ENCODE measurements around the gene GPR35. TPM values are rescaled to one million over a fixed set of nuclear protein-coding genes. Genes with fewer than 3 reads are reported as not detected.

GPR35 gene
- total RNA-seq, 2 donors from 2014 or later = 0.55 to 0.71 TPM

DNA sequence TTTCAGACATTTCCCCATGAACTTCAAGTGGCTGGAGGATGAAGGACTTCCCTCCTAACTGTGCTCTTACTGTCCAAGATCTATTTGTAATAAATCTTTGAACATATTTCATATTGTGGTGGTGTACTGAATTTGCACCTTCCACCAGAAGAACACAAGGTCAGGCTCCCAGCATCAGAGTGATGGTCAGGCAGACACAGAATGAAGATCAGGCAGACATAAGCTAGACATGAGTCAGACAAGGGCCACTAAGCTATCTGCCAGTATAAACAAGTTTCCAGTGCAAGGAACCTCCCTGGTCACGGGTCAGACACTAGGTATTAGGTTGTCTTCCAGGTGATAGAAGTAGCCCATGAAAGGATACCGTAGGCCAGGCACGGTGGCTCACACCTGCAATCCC is 37.4 kb downstream of the GPR35 start:
- Histone ChIP-seq H3K27me3 (ENCODE audit: control insufficient read depth, insufficient read depth, low read length, poor library complexity, severe bottlenecking) (no peaks in the 10 kb centered on the region), H3K9ac (ENCODE audit: extremely low read depth, low read length, poor library complexity, severe bottlenecking) (no peak overlapping the region), H3K36me3 (ENCODE audit: control insufficient read depth, insufficient read depth, low read length) (no peaks in the 10 kb centered on the region), H3K9me3 (ENCODE audit: control insufficient read depth, low read length) (peaks cover 51% of the 10 kb centered on the region), H3K27ac (ENCODE audit: low read depth, low read length) (no peak overlapping the region), H3K4me1 (ENCODE audit: control insufficient read depth, insufficient read depth, low read length) (no peaks in the 10 kb centered on the region), H3K4me3 (ENCODE audit: low read length) (no peak overlapping the region)
- DNase-seq = peak; percentile 9
- Mint-ChIP-seq H3K27me3 (ENCODE audit: insufficient read depth) (peaks cover 23% of the 10 kb centered on the region), H3K36me3 (ENCODE audit: low read depth) (peaks cover 8% of the 10 kb centered on the region), H3K27ac (no peak overlapping the region), H3K4me1 (no peaks in the 10 kb centered on the region), H3K4me3 (no peak overlapping the region), H3K9me3 (peaks cover 27% of the 10 kb centered on the region)
- WGBS, 2 experiments (ENCODE audit: insufficient coverage in 1 of 2, insufficient read length in 1 of 2) = 79 to 93% methylated on average over 3 of the region's 3 CpGs
- TF ChIP-seq, protein P1, sequence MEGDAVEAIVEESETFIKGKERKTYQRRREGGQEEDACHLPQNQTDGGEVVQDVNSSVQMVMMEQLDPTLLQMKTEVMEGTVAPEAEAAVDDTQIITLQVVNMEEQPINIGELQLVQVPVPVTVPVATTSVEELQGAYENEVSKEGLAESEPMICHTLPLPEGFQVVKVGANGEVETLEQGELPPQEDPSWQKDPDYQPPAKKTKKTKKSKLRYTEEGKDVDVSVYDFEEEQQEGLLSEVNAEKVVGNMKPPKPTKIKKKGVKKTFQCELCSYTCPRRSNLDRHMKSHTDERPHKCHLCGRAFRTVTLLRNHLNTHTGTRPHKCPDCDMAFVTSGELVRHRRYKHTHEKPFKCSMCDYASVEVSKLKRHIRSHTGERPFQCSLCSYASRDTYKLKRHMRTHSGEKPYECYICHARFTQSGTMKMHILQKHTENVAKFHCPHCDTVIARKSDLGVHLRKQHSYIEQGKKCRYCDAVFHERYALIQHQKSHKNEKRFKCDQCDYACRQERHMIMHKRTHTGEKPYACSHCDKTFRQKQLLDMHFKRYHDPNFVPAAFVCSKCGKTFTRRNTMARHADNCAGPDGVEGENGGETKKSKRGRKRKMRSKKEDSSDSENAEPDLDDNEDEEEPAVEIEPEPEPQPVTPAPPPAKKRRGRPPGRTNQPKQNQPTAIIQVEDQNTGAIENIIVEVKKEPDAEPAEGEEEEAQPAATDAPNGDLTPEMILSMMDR (conservative IDR thresholded peaks at IDR 0.05) = no peak

DNA sequence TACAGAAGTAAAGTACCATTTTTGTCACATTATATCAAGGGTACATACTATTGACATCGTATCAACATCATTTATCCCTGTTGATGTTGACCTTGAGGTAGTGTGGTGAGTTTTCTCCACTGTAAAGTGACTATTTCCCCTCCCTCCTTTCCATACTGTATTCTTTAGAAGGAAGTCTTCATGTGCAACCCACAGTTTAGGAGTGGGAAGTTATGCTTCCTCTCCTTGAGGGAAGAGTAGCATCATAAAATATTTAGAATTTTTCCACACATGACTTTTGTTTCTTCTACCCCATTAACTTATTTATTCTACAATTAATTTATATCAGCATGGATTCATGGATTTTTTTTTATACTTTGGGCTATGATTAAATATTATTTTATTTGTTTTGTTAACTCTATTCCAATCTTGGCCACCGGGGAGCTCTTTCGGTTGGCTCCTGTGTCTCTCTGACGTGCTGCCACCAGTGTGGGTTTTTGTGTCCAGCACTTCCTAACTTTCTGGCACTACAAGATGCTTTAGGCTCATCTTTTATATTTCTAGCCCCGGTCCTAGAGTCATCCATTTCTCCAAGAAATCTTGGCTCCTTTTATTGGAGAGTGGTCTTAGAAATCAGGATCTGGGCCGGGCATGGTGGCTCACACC is 38.4 kb downstream of the GPR35 start:
- DNase-seq = peak; percentile 5
- Mint-ChIP-seq H3K36me3 (ENCODE audit: low read depth) (peaks cover 8% of the 10 kb centered on the region), H3K4me1 (peaks cover 6% of the 10 kb centered on the region), H3K4me3 (no peak overlapping the region), H3K27me3 (ENCODE audit: insufficient read depth) (peaks cover 20% of the 10 kb centered on the region), H3K9me3 (peaks cover 34% of the 10 kb centered on the region), H3K27ac (no peak overlapping the region)
- TF ChIP-seq, protein P1 (conservative IDR thresholded peaks at IDR 0.05) = peak; percentile 35
- Histone ChIP-seq H3K4me1 (ENCODE audit: control insufficient read depth, insufficient read depth, low read length) (no peaks in the 10 kb centered on the region), H3K4me3 (ENCODE audit: low read length) (no peak overlapping the region), H3K36me3 (ENCODE audit: control insufficient read depth, insufficient read depth, low read length) (no peaks in the 10 kb centered on the region), H3K27ac (ENCODE audit: low read depth, low read length) (no peak overlapping the region), H3K9ac (ENCODE audit: extremely low read depth, low read length, poor library complexity, severe bottlenecking) (no peak overlapping the region), H3K9me3 (ENCODE audit: control insufficient read depth, low read length) (peaks cover 53% of the 10 kb centered on the region), H3K27me3 (ENCODE audit: control insufficient read depth, insufficient read depth, low read length, poor library complexity, severe bottlenecking) (no peaks in the 10 kb centered on the region)
- WGBS, 2 experiments (ENCODE audit: insufficient coverage in 1 of 2, insufficient read length in 1 of 2) = 76 to 87% methylated on average over 4 to 6 of the region's 6 CpGs

DNA sequence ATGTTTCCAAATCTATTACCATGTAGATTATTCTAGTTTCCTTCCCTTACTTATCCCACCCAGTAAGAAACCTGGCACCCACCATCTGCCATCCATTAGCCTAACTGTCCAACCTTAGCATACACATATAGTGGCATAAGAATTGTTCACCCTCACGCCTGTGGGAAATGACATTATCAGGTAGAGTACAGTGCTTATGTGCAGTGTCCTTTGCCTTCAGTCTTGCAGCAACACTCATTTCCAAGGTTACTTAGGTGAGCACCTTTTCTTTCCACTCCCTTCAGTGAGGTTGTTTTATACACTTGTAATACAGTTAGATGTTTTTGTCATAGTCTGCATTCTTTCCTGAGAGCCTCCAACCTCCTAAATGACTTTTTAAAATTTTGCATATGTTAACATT is 39.3 kb downstream of the GPR35 start:
- Histone ChIP-seq H3K9me3 (ENCODE audit: control insufficient read depth, low read length) (peaks cover 53% of the 10 kb centered on the region), H3K9ac (ENCODE audit: extremely low read depth, low read length, poor library complexity, severe bottlenecking) (no peak overlapping the region), H3K27ac (ENCODE audit: low read depth, low read length) (no peak overlapping the region), H3K4me3 (ENCODE audit: low read length) (no peak overlapping the region), H3K36me3 (ENCODE audit: control insufficient read depth, insufficient read depth, low read length) (no peaks in the 10 kb centered on the region), H3K4me1 (ENCODE audit: control insufficient read depth, insufficient read depth, low read length) (no peaks in the 10 kb centered on the region), H3K27me3 (ENCODE audit: control insufficient read depth, insufficient read depth, low read length, poor library complexity, severe bottlenecking) (no peaks in the 10 kb centered on the region)
- DNase-seq = no peak
- TF ChIP-seq, protein P1 (conservative IDR thresholded peaks at IDR 0.05) = no peak
- H3K9me3 Mint-ChIP-seq = peaks cover 43% of the 10 kb centered on the region
- no peak overlapping the region for H3K27ac Mint-ChIP-seq
- 95 to 100% methylated on average over 1 of the region's 1 CpG for WGBS, 2 experiments (ENCODE audit: insufficient coverage in 1 of 2, insufficient read length in 1 of 2)
- no peak overlapping the region for H3K4me3 Mint-ChIP-seq
- peaks cover 8% of the 10 kb centered on the region for H3K4me1 Mint-ChIP-seq
- H3K36me3 Mint-ChIP-seq (ENCODE audit: low read depth) = peaks cover 8% of the 10 kb centered on the region
- peaks cover 10% of the 10 kb centered on the region for H3K27me3 Mint-ChIP-seq (ENCODE audit: insufficient read depth)
